ENCODE results near the gene SORCS2.

The SORCS2 gene

GRCh38 chr4:7784131-7784870, 592.0 kb downstream of the SORCS2 start:
- TF ChIP-seq EZH2 (IDR thresholded peaks at IDR 0.05; ENCODE audit: borderline replicate concordance, low read depth, low read length, severe bottlenecking), result no peak
- no peak for TF ChIP-seq CTCF (IDR thresholded peaks at IDR 0.05; ENCODE audit: borderline replicate concordance, extremely low read depth, low read length, poor library complexity, severe bottlenecking)
- no peak overlapping the region for H3K4me2 ChIP-seq (ENCODE audit: insufficient read depth, low read length)
- no peaks in the 10 kb centered on the region for H3K36me3 ChIP-seq (ENCODE audit: insufficient read depth, low read length)
- no peak overlapping the region for H3K9ac ChIP-seq (ENCODE audit: low read depth, low read length)
- H3K4me3 ChIP-seq (ENCODE audit: low read depth in 1 of 2, low read length in 2 of 2), result no peak overlapping the region
- H3K79me2 ChIP-seq (ENCODE audit: insufficient read depth, low read length), result no peaks in the 10 kb centered on the region
- no peak overlapping the region for H2AFZ ChIP-seq (ENCODE audit: low read depth, low read length)
- H4K20me1 ChIP-seq (ENCODE audit: insufficient read depth, low read length), result no peaks in the 10 kb centered on the region
- H3K27me3 ChIP-seq (ENCODE audit: insufficient read depth, low read length, poor library complexity), result peaks cover 2% of the 10 kb centered on the region
- no peaks in the 10 kb centered on the region for H3K4me1 ChIP-seq (ENCODE audit: insufficient read depth, low read length)
- H3K27ac ChIP-seq (ENCODE audit: low read length), result no peak overlapping the region
- no peaks in the 10 kb centered on the region for H3K9me3 ChIP-seq (ENCODE audit: insufficient read depth, low read length, severe bottlenecking)
- DNase-seq (no peak), ATAC-seq (ENCODE audit: insufficient read depth, low read depth) (no peak)

- Histone ChIP-seq H3K4me3 (ENCODE audit: low read depth in 1 of 2, low read length in 2 of 2) (no peak overlapping the region), H2AFZ (ENCODE audit: low read depth, low read length) (no peak overlapping the region), H3K4me1 (ENCODE audit: insufficient read depth, low read length) (no peaks in the 10 kb centered on the region), H3K27me3 (ENCODE audit: insufficient read depth, low read length, poor library complexity) (peaks cover 2% of the 10 kb centered on the region), H3K4me2 (ENCODE audit: insufficient read depth, low read length) (no peak overlapping the region), H3K9ac (ENCODE audit: low read depth, low read length) (no peak overlapping the region), H3K27ac (ENCODE audit: low read length) (no peak overlapping the region), H4K20me1 (ENCODE audit: insufficient read depth, low read length) (no peaks in the 10 kb centered on the region), H3K79me2 (ENCODE audit: insufficient read depth, low read length) (no peaks in the 10 kb centered on the region), H3K36me3 (ENCODE audit: insufficient read depth, low read length) (no peaks in the 10 kb centered on the region), H3K9me3 (ENCODE audit: insufficient read depth, low read length, severe bottlenecking) (no peaks in the 10 kb centered on the region)
- no peak for TF ChIP-seq EZH2 (IDR thresholded peaks at IDR 0.05; ENCODE audit: borderline replicate concordance, low read depth, low read length, severe bottlenecking)
- no peak for TF ChIP-seq CTCF (IDR thresholded peaks at IDR 0.05; ENCODE audit: borderline replicate concordance, extremely low read depth, low read length, poor library complexity, severe bottlenecking)
- DNase-seq (no peak), ATAC-seq (ENCODE audit: insufficient read depth, low read depth) (no peak)
These were observed 592.7 kb downstream of the SORCS2 start for GRCh38 chr4:7785017-7785416.

GRCh38 chr4:7786040-7786439, 593.7 kb downstream of the SORCS2 start:
- no peaks in the 10 kb centered on the region for H4K20me1 ChIP-seq (ENCODE audit: insufficient read depth, low read length)
- no peak overlapping the region for H3K4me3 ChIP-seq (ENCODE audit: low read depth in 1 of 2, low read length in 2 of 2)
- H3K4me1 ChIP-seq (ENCODE audit: insufficient read depth, low read length), result no peaks in the 10 kb centered on the region
- no peak overlapping the region for H2AFZ ChIP-seq (ENCODE audit: low read depth, low read length)
- peaks cover 7% of the 10 kb centered on the region for H3K27me3 ChIP-seq (ENCODE audit: insufficient read depth, low read length, poor library complexity)
- H3K4me2 ChIP-seq (ENCODE audit: insufficient read depth, low read length), result no peak overlapping the region
- H3K79me2 ChIP-seq (ENCODE audit: insufficient read depth, low read length), result no peaks in the 10 kb centered on the region
- TF ChIP-seq CTCF (IDR thresholded peaks at IDR 0.05; ENCODE audit: borderline replicate concordance, extremely low read depth, low read length, poor library complexity, severe bottlenecking) (no peak), EZH2 (IDR thresholded peaks at IDR 0.05; ENCODE audit: borderline replicate concordance, low read depth, low read length, severe bottlenecking) (no peak)
- no peak for ATAC-seq (ENCODE audit: insufficient read depth, low read depth)
- no peak for DNase-seq
- no peak overlapping the region for H3K27ac ChIP-seq (ENCODE audit: low read length)
- H3K36me3 ChIP-seq (ENCODE audit: insufficient read depth, low read length), result no peaks in the 10 kb centered on the region
- H3K9me3 ChIP-seq (ENCODE audit: insufficient read depth, low read length, severe bottlenecking), result no peaks in the 10 kb centered on the region
- H3K9ac ChIP-seq (ENCODE audit: low read depth, low read length), result no peak overlapping the region
